Endothelial cell of umbilical vein (primary cell): ENCODE data around the gene HBM.

ENCODE experiments used
- CTCF ChIP-seq, 2 donors: IDR thresholded peaks; 1 replicate in 1 of 2; 2 replicates in 1 of 2; pipeline ENCODE4 v1.5.1; 2011; ENCODE audit warnings: low read length in 2 of 2, mild to moderate bottlenecking in 2 of 2, moderate library complexity in 2 of 2, control low read depth in 1 of 2, inconsistent platforms in 1 of 2, low read depth in 1 of 2; ENCODE audit not compliant: insufficient read depth in 1 of 2; ENCODE audit errors: extremely low read depth in 1 of 2
- EZH2 ChIP-seq: IDR thresholded peaks from 2 replicates; pipeline ENCODE4 v1.6.1; 2012; ENCODE audit warnings: borderline replicate concordance, low read depth, mild to moderate bottlenecking, moderate library complexity, low read length, inconsistent platforms; ENCODE audit not compliant: severe bottlenecking
- FOS ChIP-seq: IDR thresholded peaks from 2 replicates; pipeline ENCODE4 v1.6.1; 2011; ENCODE audit warnings: mild to moderate bottlenecking, low read length, moderate library complexity, borderline replicate concordance; ENCODE audit not compliant: insufficient read depth
- GATA2 ChIP-seq: IDR thresholded peaks from 2 replicates; pipeline ENCODE4 v1.7.0; 2011; ENCODE audit warnings: low read depth, mild to moderate bottlenecking, moderate library complexity, mixed read lengths, low read length; ENCODE audit not compliant: insufficient read length, insufficient read depth
- MAX ChIP-seq: IDR thresholded peaks from 2 replicates; pipeline ENCODE4 v1.6.1; 2011; ENCODE audit not compliant: insufficient read depth, insufficient read length
- MYC ChIP-seq: IDR thresholded peaks from one replicate; pipeline ENCODE4 v1.6.1; 2011; ENCODE audit warnings: mild to moderate bottlenecking, low read depth, low read length
- POLR2A ChIP-seq: IDR thresholded peaks from 2 replicates; pipeline ENCODE4 v1.6.1; 2012; ENCODE audit warnings: low read depth, mild to moderate bottlenecking, control low read depth, low read length
- POLR2AphosphoS5 ChIP-seq: IDR thresholded peaks from 2 replicates; pipeline ENCODE4 v1.6.1; 2012; ENCODE audit warnings: low read depth, mild to moderate bottlenecking, control low read depth, low read length, moderate library complexity; ENCODE audit not compliant: insufficient read depth

GRCh38 chr16:183005-183404 is 17.2 kb downstream of the HBM start:
- no peak for TF ChIP-seq CTCF (IDR thresholded peaks at IDR 0.05; ENCODE audit: extremely low read depth in 1 of 2, insufficient read depth in 1 of 2, low read depth in 1 of 2, low read length in 2 of 2)
- no peak for TF ChIP-seq POLR2A
- TF ChIP-seq MAX = no peak
- TF ChIP-seq EZH2 = no peak
- TF ChIP-seq POLR2AphosphoS5 = no peak
- no peak for TF ChIP-seq GATA2
- TF ChIP-seq MYC = no peak
- no peak for TF ChIP-seq FOS
